Fibroblast of skin of abdomen (primary cell): ENCODE data around the gene NCAM2.

ENCODE experiments used
- DNase-seq: peaks from one replicate; pipeline ENCODE4 v3.0.0-alpha.2; 2013

Gene NCAM2

GRCh38 chr21:21231913-21232312, 233.7 kb downstream of the NCAM2 start:
- DNase-seq, result no peak

- DNase-seq, result peak; percentile 55
Observed at GRCh38 chr21:21232320-21232719, 234.1 kb downstream of the NCAM2 start.

- no peak for DNase-seq
Observed at GRCh38 chr21:21233051-21233450, 234.8 kb downstream of the NCAM2 start.

GRCh38 chr21:21236996-21237395, 238.8 kb downstream of the NCAM2 start:
- no peak for DNase-seq

- no peak for DNase-seq
Observed at GRCh38 chr21:21238629-21239400, 240.6 kb downstream of the NCAM2 start.

- no peak for DNase-seq
Observed at GRCh38 chr21:21241391-21241790, 243.2 kb downstream of the NCAM2 start.

- no peak for DNase-seq
Observed at GRCh38 chr21:21246007-21246406, 247.8 kb downstream of the NCAM2 start.

- DNase-seq, result no peak
Observed at GRCh38 chr21:21247424-21247823, 249.2 kb downstream of the NCAM2 start.

- DNase-seq, result no peak
Observed at GRCh38 chr21:21262048-21262447, 263.8 kb downstream of the NCAM2 start.

- no peak for DNase-seq
Observed at GRCh38 chr21:21268061-21268471, 269.9 kb downstream of the NCAM2 start.

- no peak for DNase-seq
Observed at GRCh38 chr21:21268885-21269284, 270.7 kb downstream of the NCAM2 start.

GRCh38 chr21:21279193-21279901, 281.1 kb downstream of the NCAM2 start:
- no peak for DNase-seq

- DNase-seq, result no peak
Observed at GRCh38 chr21:21283810-21284209, 285.6 kb downstream of the NCAM2 start.

- no peak for DNase-seq
Observed at GRCh38 chr21:21286170-21286798, 288.1 kb downstream of the NCAM2 start.

- DNase-seq, result no peak
Observed at GRCh38 chr21:21290751-21291150, 292.5 kb downstream of the NCAM2 start.

GRCh38 chr21:21291883-21292569, 293.8 kb downstream of the NCAM2 start:
- no peak for DNase-seq

GRCh38 chr21:21295303-21295702, 297.1 kb downstream of the NCAM2 start:
- no peak for DNase-seq

GRCh38 chr21:21297211-21297610, 299.0 kb downstream of the NCAM2 start:
- no peak for DNase-seq

- DNase-seq, result no peak
Observed at GRCh38 chr21:21301013-21301412, 302.8 kb downstream of the NCAM2 start.

GRCh38 chr21:21309510-21309909, 311.3 kb downstream of the NCAM2 start:
- no peak for DNase-seq

GRCh38 chr21:21324297-21324696, 326.1 kb downstream of the NCAM2 start:
- DNase-seq, result no peak

- no peak for DNase-seq
Observed at GRCh38 chr21:21332492-21332891, 334.3 kb downstream of the NCAM2 start.

GRCh38 chr21:21341041-21341440, 342.8 kb downstream of the NCAM2 start:
- DNase-seq, result no peak
